K562 (cell line): ENCODE data around the gene PELI2. TPM values are rescaled to one million over a fixed set of nuclear protein-coding genes. Genes with fewer than 3 reads are reported as not detected.

ENCODE experiments used
- ATF3 ChIP-seq, 2 experiments: fragments of 450-650 bp in 1 of 2; sonication (generic) in 1 of 2; formaldehyde crosslinking in 1 of 2; IDR thresholded peaks in 1 of 2; conservative IDR thresholded peaks in 1 of 2; 2 replicates each; pipeline versions ENCODE4 v1.6.1 to v1.8.1; 2016 to 2023; ENCODE audit warnings: mild to moderate bottlenecking in 2 of 2, moderate library complexity in 2 of 2, inconsistent platforms in 1 of 2, missing genetic modification reagents in 1 of 2
- C11orf30 ChIP-seq: fragments of 450-650 bp; IDR thresholded peaks from 2 replicates; pipeline ENCODE4 v1.6.1; 2016; ENCODE audit warnings: low read depth, mild to moderate bottlenecking
- CEBPG ChIP-seq, 3 experiments: fragments of 200-800 bp in 1 of 3; sonication (Bioruptor generic) in 1 of 3; sonication (generic) in 1 of 3; formaldehyde crosslinking in 1 of 3; IDR thresholded peaks in 2 of 3; conservative IDR thresholded peaks in 1 of 3; 2 replicates each; pipeline versions ENCODE4 v1.6.1 to v1.8.0; 2016 to 2022; ENCODE audit warnings: missing compliant biosample characterization in 2 of 3, missing genetic modification characterization in 2 of 3, mild to moderate bottlenecking in 1 of 3, missing genetic modification reagents in 1 of 3
- FOSL1 ChIP-seq: fragments of 200-800 bp; sonication (Bioruptor generic); conservative IDR thresholded peaks from 2 replicates; pipeline ENCODE4 v1.6.1; 2016; ENCODE audit warnings: missing genetic modification characterization, missing compliant biosample characterization
- GATAD2A ChIP-seq: fragments of 450-650 bp; IDR thresholded peaks from 2 replicates; pipeline ENCODE4 v1.6.1; 2017
- HIVEP1 ChIP-seq: fragments of 250-450 bp; sonication (Bioruptor Pico); IDR thresholded peaks from 2 replicates; pipeline ENCODE4 v1.4.0; 2020; ENCODE audit warnings: mild to moderate bottlenecking
- HLTF ChIP-seq: fragments of 450-650 bp; IDR thresholded peaks from 2 replicates; pipeline ENCODE4 v1.6.1; 2016
- KDM1A ChIP-seq, 2 experiments: fragments of 450-650 bp; IDR thresholded peaks; 2 replicates each; pipeline ENCODE4 v1.6.1; 2016; ENCODE audit warnings: mild to moderate bottlenecking in 2 of 2
- MEF2A ChIP-seq: IDR thresholded peaks from 2 replicates; pipeline ENCODE4 v1.6.1; 2011; ENCODE audit warnings: low read depth, mild to moderate bottlenecking, low read length, moderate library complexity; ENCODE audit not compliant: control insufficient read depth
- NR2C2 ChIP-seq, 2 experiments: fragments of 200-800 bp in 1 of 2; sonication (Bioruptor generic) in 1 of 2; sonication (generic) in 1 of 2; formaldehyde crosslinking in 1 of 2; IDR thresholded peaks; 2 replicates each; pipeline versions ENCODE4 v1.6.1 to v1.8.0; 2016 to 2022; ENCODE audit warnings: mild to moderate bottlenecking in 1 of 2, missing compliant biosample characterization in 1 of 2, missing genetic modification characterization in 1 of 2, missing genetic modification reagents in 1 of 2
- OTX1 ChIP-seq: fragments of 450-650 bp; formaldehyde crosslinking; IDR thresholded peaks from 2 replicates; pipeline ENCODE4 v1.4.0; 2022; ENCODE audit warnings: mild to moderate bottlenecking
- SMARCB1 ChIP-seq: IDR thresholded peaks from 2 replicates; pipeline ENCODE4 v1.6.1; 2011; ENCODE audit warnings: improper control_type of control experiment, low read depth; ENCODE audit not compliant: insufficient read length
- SMARCE1 ChIP-seq: fragments of 450-650 bp; IDR thresholded peaks from 2 replicates; pipeline ENCODE4 v1.7.1; 2016; ENCODE audit warnings: mild to moderate bottlenecking
- SOX6 ChIP-seq: fragments of 450-650 bp; IDR thresholded peaks from 2 replicates; pipeline ENCODE4 v1.6.1; 2014; ENCODE audit warnings: mild to moderate bottlenecking
- ZBTB8A ChIP-seq: fragments of 450-650 bp; IDR thresholded peaks from 2 replicates; pipeline ENCODE4 v1.6.1; 2018; ENCODE audit warnings: mild to moderate bottlenecking, moderate library complexity; ENCODE audit not compliant: partially characterized antibody
- ZFP36 ChIP-seq: fragments of 150-350 bp; IDR thresholded peaks from 2 replicates; pipeline ENCODE4 v1.6.1; 2018; ENCODE audit warnings: low read length, low read depth; ENCODE audit not compliant: partially characterized antibody
- ZNF175 ChIP-seq: fragments of 200-800 bp; sonication (Bioruptor generic); IDR thresholded peaks from 2 replicates; pipeline ENCODE4 v1.6.1; 2016; ENCODE audit warnings: low read depth, mild to moderate bottlenecking, missing genetic modification characterization, missing compliant biosample characterization
- ZNF584 ChIP-seq: fragments of 200-800 bp; sonication (Bioruptor generic); IDR thresholded peaks from 2 replicates; pipeline ENCODE4 v1.6.1; 2016; ENCODE audit warnings: low read depth, mild to moderate bottlenecking, missing genetic modification characterization, missing compliant biosample characterization
- ZNF639 ChIP-seq, 2 experiments: fragments of 200-800 bp in 1 of 2; sonication (Bioruptor generic) in 1 of 2; sonication (generic) in 1 of 2; formaldehyde crosslinking in 1 of 2; IDR thresholded peaks in 1 of 2; conservative IDR thresholded peaks in 1 of 2; 2 replicates each; pipeline versions ENCODE4 v1.5.0 to v1.6.1; 2016 to 2020; ENCODE audit warnings: missing compliant biosample characterization in 1 of 2, missing genetic modification characterization in 1 of 2, missing genetic modification reagents in 1 of 2
- polyA plus RNA-seq, 8 experiments: library from polyadenylated mRNA; depleted of rRNA in 4 of 8; stranded (reverse) in 5 of 8; unstranded in 3 of 8; fragments of >200 nt; fragmentation: Nextera tagmentation in 2 of 8; fragmentation: Illumina TruSeq in 1 of 8; extraction: Ambion mirVana in 2 of 8; extraction: Trizol in 1 of 8; gene quantifications; 2 replicates each; pipeline versions ENCODE4 v1.2.1 to v1.2.3, GENCODE V29; 2011 to 2014; ENCODE audit warnings: inconsistent platforms in 1 of 8, missing spikeins in 1 of 8
- total RNA-seq, 7 experiments: library from RNA; depleted of rRNA in 6 of 7; stranded (reverse); fragments of >200 nt in 6 of 7; fragmentation: Illumina TruSeq in 2 of 7; extraction: Trizol in 2 of 7; gene quantifications; 2 replicates each; pipeline versions ENCODE4 v1.2.1 to v1.2.3, GENCODE V29; 2011 to 2021; ENCODE audit warnings: low replicate concordance in 1 of 7

The PELI2 gene
- total and polyA plus RNA-seq, 9 of the 15 experiments (the other 6 are each of a cell fraction or from before 2014, with no cell fraction given): 0.20 to 1.5 (median 0.44) TPM

- TF ChIP-seq ZBTB8A (no peak), C11orf30 (peak; percentile 48; the same call in 1 of the 2 replicates), CEBPG (CRISPR knock-in tag; IDR thresholded peaks at IDR 0.05) (no peak), CEBPG (tag; conservative IDR thresholded peaks at IDR 0.05 in 1 of 2, IDR thresholded peaks at IDR 0.05 in 1 of 2) (no peak), SOX6 (peak; percentile 94), KDM1A (IDR thresholded peaks at IDR 0.05) (peak; percentile 37 to 60; a peak in 2 of 4 replicates), SMARCB1 (no peak), HIVEP1 (no peak), ZFP36 (no peak), ZNF639 (CRISPR knock-in tag; conservative IDR thresholded peaks at IDR 0.05 in 1 of 2, IDR thresholded peaks at IDR 0.05 in 1 of 2) (0 out of 4 replicates have a peak, but pooled peaks of 1 of the 2 experiments have one; percentile 22), HLTF (no peak), ATF3 (IDR thresholded peaks at IDR 0.05) (peak; percentile 97), ATF3 (CRISPR knock-in tag; conservative IDR thresholded peaks at IDR 0.05) (no peak), NR2C2 (CRISPR knock-in tag; IDR thresholded peaks at IDR 0.05) (no peak), NR2C2 (tag; IDR thresholded peaks at IDR 0.05) (peak; percentile 23; the same call in 1 of the 2 replicates), MEF2A (no peak), ZNF584 (CRISPR knock-in tag) (no peak; the same call in 1 of the 2 replicates), GATAD2A (no peak), FOSL1 (peak; percentile 95), ZNF175 (0 out of 2 replicates have a peak, but pooled peaks have one; percentile 22), OTX1 (CRISPR knock-in tag) (no peak), SMARCE1 (peak; percentile 72; the same call in 1 of the 2 replicates)
Measured at GRCh38 chr14:56172571-56172971, 54.4 kb downstream of the PELI2 start (continued).
